Ishikawa (cell line): ENCODE data around the gene BARX1.

ENCODE experiments used
- CEBPB ChIP-seq: IDR thresholded peaks from 2 replicates; pipeline ENCODE4 v1.6.1; 2012
- CREB1 ChIP-seq: IDR thresholded peaks from 2 replicates; pipeline ENCODE4 v1.6.1; 2012; ENCODE audit warnings: low read depth
- EGR1 ChIP-seq: IDR thresholded peaks from 2 replicates; pipeline ENCODE4 v1.6.1; 2012
- EP300 ChIP-seq: IDR thresholded peaks from 2 replicates; pipeline ENCODE4 v1.6.1; 2012; ENCODE audit warnings: borderline replicate concordance
- FOXM1 ChIP-seq: IDR thresholded peaks from 2 replicates; pipeline ENCODE4 v1.6.1; 2012; ENCODE audit warnings: low read depth, borderline replicate concordance
- NFIC ChIP-seq: IDR thresholded peaks from 2 replicates; pipeline ENCODE4 v1.6.1; 2012
- RAD21 ChIP-seq: IDR thresholded peaks from 2 replicates; pipeline ENCODE4 v1.6.1; 2012; ENCODE audit warnings: low read depth
- REST ChIP-seq: IDR thresholded peaks from 2 replicates; pipeline ENCODE4 v1.6.1; 2012; ENCODE audit warnings: low read depth, mild to moderate bottlenecking
- TAF1 ChIP-seq: IDR thresholded peaks from 2 replicates; pipeline ENCODE4 v1.6.1; 2012; ENCODE audit warnings: low read depth, mild to moderate bottlenecking
- TCF12 ChIP-seq: IDR thresholded peaks from 2 replicates; pipeline ENCODE4 v1.6.1; 2012; ENCODE audit warnings: low read depth
- TEAD4 ChIP-seq: IDR thresholded peaks from 2 replicates; pipeline ENCODE4 v1.6.1; 2012
- USF1 ChIP-seq: IDR thresholded peaks from 2 replicates; pipeline ENCODE4 v1.6.1; 2012
- YY1 ChIP-seq: IDR thresholded peaks from 2 replicates; pipeline ENCODE4 v1.6.1; 2012; ENCODE audit warnings: low read depth
- ZBTB7A ChIP-seq: IDR thresholded peaks from 2 replicates; pipeline ENCODE4 v1.6.1; 2012; ENCODE audit warnings: low read depth
- TF ChIP-seq, protein P1 (sequence below): IDR thresholded peaks from 2 replicates; pipeline ENCODE4 v1.6.1; 2012

Gene BARX1

GRCh38 chr9:93984860-93985259 lies 29.7 kb upstream of the BARX1 start:
- TF ChIP-seq ZBTB7A (no peak), CEBPB (no peak), RAD21 (no peak), EGR1 (no peak), USF1 (no peak), EP300 (no peak), TEAD4 (no peak), NFIC (no peak), CREB1 (no peak), FOXM1 (no peak), TAF1 (no peak), YY1 (no peak), TCF12 (no peak)

DNA sequence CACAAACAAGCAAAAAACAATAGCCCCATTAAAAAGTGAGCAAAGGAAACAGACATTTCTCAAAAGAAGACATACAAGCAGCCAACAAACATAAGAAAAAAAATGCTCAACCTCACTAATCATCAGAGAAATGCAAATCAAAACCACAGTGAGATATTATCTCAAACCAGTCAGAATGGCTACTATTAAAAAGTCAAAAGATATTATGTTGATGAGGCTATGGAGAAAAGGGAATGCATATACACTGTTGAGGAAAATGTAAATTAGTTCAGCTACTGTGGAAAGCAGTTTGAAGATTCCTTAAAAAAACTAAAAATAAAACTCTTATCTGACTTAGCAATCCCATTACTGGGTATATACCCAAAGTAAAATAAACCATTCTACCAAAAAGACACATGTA lies 28.7 kb upstream of the BARX1 start:
- TF ChIP-seq FOXM1 (no peak), ZBTB7A (no peak), EGR1 (no peak), CEBPB (no peak), EP300 (no peak), REST (no peak), RAD21 (no peak), TAF1 (no peak), CREB1 (no peak), USF1 (no peak), YY1 (no peak), NFIC (no peak), TCF12 (no peak), TEAD4 (no peak)
- TF ChIP-seq, protein P1, sequence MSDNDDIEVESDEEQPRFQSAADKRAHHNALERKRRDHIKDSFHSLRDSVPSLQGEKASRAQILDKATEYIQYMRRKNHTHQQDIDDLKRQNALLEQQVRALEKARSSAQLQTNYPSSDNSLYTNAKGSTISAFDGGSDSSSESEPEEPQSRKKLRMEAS, result no peak

GRCh38 chr9:93979721-93980120 lies 24.6 kb upstream of the BARX1 start:
- TF ChIP-seq, protein P1, result no peak
- TF ChIP-seq CEBPB, result no peak
- TF ChIP-seq TCF12, result no peak
- TF ChIP-seq FOXM1, result no peak
- no peak for TF ChIP-seq USF1
- TF ChIP-seq EP300, result no peak
- no peak for TF ChIP-seq CREB1
- no peak for TF ChIP-seq REST
- TF ChIP-seq RAD21, result no peak
- no peak for TF ChIP-seq NFIC
- TF ChIP-seq TEAD4, result no peak
- TF ChIP-seq YY1, result no peak
- TF ChIP-seq TAF1, result no peak
- TF ChIP-seq EGR1, result no peak
- TF ChIP-seq ZBTB7A, result no peak

DNA sequence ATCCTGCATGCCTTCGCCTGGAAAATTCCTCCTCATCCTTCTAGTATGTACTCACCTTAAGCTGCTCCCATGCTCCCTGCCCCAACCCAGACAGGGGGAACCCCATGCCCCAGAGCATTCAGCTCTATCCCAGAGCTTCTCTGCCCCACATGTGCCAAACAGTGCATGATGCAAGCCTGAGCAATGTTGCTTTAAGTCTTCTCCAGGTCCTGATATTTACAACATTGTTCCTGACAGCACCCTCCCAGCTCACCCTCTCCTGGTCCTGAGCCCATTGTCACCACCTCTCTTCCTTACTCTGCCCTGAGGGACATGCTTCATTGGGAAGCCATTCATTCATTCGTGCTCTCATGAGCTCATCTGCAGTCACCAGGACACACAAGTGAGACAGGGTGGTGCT lies 23.4 kb upstream of the BARX1 start:
- TF ChIP-seq, protein P1, result 0 out of 2 replicates have a peak, but pooled peaks have one; percentile 27
- TF ChIP-seq USF1, result no peak
- TF ChIP-seq NFIC, result no peak

- TF ChIP-seq CREB1 (no peak), USF1 (no peak), NFIC (no peak), YY1 (no peak), CEBPB (no peak), TEAD4 (no peak)
- TF ChIP-seq, protein P1, result no peak
Observed at GRCh38 chr9:93976973-93977372, 21.8 kb upstream of the BARX1 start.
